Measurements from ENCODE around the gene TGOLN2. TPM values are rescaled to one million over a fixed set of nuclear protein-coding genes. Genes with fewer than 3 reads are reported as not detected.

Gene TGOLN2
- total RNA-seq, 1 donor from 2014 or later: 47.1 TPM

- peaks cover 5% of the 10 kb centered on the region for H3K27me3 Mint-ChIP-seq (ENCODE audit: unreplicated experiment)
- DNase-seq: no peak
- H3K4me3 Mint-ChIP-seq (ENCODE audit: unreplicated experiment): peak overlapping the region; percentile 13
- H3K9me3 Mint-ChIP-seq (ENCODE audit: unreplicated experiment): peaks cover 9% of the 10 kb centered on the region
- peak overlapping the region; percentile 70 for H3K27ac Mint-ChIP-seq (ENCODE audit: unreplicated experiment)
- H3K36me3 Mint-ChIP-seq (ENCODE audit: unreplicated experiment): no peaks in the 10 kb centered on the region
- peaks cover 27% of the 10 kb centered on the region for H3K4me1 Mint-ChIP-seq (ENCODE audit: low read depth, unreplicated experiment)
- TF ChIP-seq, protein P1, sequence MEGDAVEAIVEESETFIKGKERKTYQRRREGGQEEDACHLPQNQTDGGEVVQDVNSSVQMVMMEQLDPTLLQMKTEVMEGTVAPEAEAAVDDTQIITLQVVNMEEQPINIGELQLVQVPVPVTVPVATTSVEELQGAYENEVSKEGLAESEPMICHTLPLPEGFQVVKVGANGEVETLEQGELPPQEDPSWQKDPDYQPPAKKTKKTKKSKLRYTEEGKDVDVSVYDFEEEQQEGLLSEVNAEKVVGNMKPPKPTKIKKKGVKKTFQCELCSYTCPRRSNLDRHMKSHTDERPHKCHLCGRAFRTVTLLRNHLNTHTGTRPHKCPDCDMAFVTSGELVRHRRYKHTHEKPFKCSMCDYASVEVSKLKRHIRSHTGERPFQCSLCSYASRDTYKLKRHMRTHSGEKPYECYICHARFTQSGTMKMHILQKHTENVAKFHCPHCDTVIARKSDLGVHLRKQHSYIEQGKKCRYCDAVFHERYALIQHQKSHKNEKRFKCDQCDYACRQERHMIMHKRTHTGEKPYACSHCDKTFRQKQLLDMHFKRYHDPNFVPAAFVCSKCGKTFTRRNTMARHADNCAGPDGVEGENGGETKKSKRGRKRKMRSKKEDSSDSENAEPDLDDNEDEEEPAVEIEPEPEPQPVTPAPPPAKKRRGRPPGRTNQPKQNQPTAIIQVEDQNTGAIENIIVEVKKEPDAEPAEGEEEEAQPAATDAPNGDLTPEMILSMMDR (IDR thresholded peaks at IDR 0.05; ENCODE audit: partially characterized antibody, unreplicated experiment): no peak
Measured at GRCh38 chr2:85303780-85304531, 23.8 kb downstream of the TGOLN2 start.

GRCh38 chr2:85302121-85302520 lies 25.7 kb downstream of the TGOLN2 start:
- peaks cover 18% of the 10 kb centered on the region for H3K4me1 Mint-ChIP-seq (ENCODE audit: low read depth, unreplicated experiment)
- no peak overlapping the region for H3K4me3 Mint-ChIP-seq (ENCODE audit: unreplicated experiment)
- H3K27me3 Mint-ChIP-seq (ENCODE audit: unreplicated experiment): peaks cover 5% of the 10 kb centered on the region
- H3K27ac Mint-ChIP-seq (ENCODE audit: unreplicated experiment): peak overlapping the region; percentile 25
- no peaks in the 10 kb centered on the region for H3K36me3 Mint-ChIP-seq (ENCODE audit: unreplicated experiment)
- no peak for DNase-seq
- TF ChIP-seq, protein P1 (IDR thresholded peaks at IDR 0.05; ENCODE audit: partially characterized antibody, unreplicated experiment): no peak
- H3K9me3 Mint-ChIP-seq (ENCODE audit: unreplicated experiment): peaks cover 10% of the 10 kb centered on the region

DNA sequence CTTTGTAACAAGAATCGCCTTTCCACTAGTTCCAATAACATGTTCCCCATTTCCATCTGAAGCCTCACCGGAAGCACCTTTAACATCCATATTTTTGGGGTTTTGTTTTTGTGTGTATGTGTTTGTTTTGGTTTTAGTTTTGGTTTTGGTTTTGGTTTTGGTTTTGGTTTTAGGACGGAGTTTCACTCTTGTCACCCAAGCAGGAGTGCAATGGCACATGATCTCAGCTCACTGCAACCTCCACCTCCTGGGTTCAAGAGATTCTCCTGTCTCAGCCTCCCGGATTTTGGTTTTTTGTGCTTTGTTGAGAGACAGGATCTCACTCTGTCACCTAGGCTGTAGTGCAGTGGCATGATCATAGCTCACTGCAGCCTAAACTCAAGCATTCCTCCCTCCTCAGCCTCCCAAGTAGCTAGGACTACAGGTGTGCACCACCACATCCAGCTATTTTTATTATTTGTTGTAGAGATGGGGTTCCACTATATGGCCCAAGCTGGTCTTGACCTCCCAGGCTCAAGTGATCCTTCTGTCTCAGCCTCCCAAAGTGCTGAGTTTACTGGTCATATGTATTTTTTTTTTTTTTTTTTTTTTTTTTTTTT lies 36.3 kb downstream of the TGOLN2 start:
- H3K9me3 Mint-ChIP-seq (ENCODE audit: unreplicated experiment): peaks cover 4% of the 10 kb centered on the region
- TF ChIP-seq, protein P1 (IDR thresholded peaks at IDR 0.05; ENCODE audit: partially characterized antibody, unreplicated experiment): no peak
- no peak overlapping the region for H3K27ac Mint-ChIP-seq (ENCODE audit: unreplicated experiment)
- H3K27me3 Mint-ChIP-seq (ENCODE audit: unreplicated experiment): no peaks in the 10 kb centered on the region
- H3K36me3 Mint-ChIP-seq (ENCODE audit: unreplicated experiment): no peaks in the 10 kb centered on the region
- DNase-seq: no peak
- H3K4me1 Mint-ChIP-seq (ENCODE audit: low read depth, unreplicated experiment): peaks cover 20% of the 10 kb centered on the region
- H3K4me3 Mint-ChIP-seq (ENCODE audit: unreplicated experiment): no peak overlapping the region

DNA sequence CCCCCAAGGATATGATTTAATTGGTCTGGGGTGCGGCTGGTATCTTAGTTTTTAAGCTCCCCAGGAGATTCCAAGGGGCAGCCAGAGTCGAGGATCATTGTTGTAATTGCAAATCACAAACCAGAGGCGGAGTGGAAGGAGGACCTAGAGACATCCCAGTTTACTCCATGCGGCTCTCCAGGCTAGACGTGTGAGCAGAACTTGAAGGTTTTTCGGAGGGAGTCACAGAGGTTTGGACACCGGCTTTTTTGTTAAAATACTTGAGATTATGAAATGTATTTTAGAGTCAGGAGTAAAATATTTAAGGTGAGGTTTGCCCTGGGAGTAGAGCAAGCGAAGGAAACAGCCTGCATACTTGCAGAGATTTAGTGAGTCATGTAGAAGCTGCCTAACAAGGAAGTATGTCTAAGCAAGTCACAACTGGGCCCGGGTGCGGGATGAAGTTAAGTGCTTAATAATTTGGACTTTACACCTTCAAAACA lies 39.5 kb downstream of the TGOLN2 start:
- Mint-ChIP-seq H3K36me3 (ENCODE audit: unreplicated experiment) (no peaks in the 10 kb centered on the region), H3K27me3 (ENCODE audit: unreplicated experiment) (peaks cover 1% of the 10 kb centered on the region), H3K4me3 (ENCODE audit: unreplicated experiment) (peak overlapping the region; percentile 47), H3K4me1 (ENCODE audit: low read depth, unreplicated experiment) (peaks cover 21% of the 10 kb centered on the region), H3K27ac (ENCODE audit: unreplicated experiment) (peak overlapping the region; percentile 6), H3K9me3 (ENCODE audit: unreplicated experiment) (peaks cover 6% of the 10 kb centered on the region)
- TF ChIP-seq, protein P1 (IDR thresholded peaks at IDR 0.05; ENCODE audit: partially characterized antibody, unreplicated experiment): no peak
- no peak for DNase-seq

DNA sequence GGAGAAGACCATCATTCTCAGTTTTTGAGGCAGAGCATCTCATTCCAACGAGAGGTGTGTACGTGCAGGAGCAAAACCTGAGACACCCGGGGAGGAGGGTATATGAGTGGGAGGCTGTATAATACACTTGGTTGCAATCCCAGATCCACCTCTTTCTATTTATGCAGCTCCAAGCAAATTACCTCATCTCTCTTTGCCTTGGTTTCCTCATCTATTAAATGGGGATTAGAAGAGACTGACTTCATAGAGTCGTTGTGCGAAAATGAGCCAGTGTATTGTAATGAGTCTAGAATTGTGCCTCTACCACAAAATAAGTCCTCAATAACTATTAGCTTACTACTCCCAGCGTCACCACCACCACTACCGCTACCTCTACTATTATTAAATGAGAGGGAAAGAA lies 40.1 kb downstream of the TGOLN2 start:
- TF ChIP-seq, protein P1 (IDR thresholded peaks at IDR 0.05; ENCODE audit: partially characterized antibody, unreplicated experiment): no peak
- no peak for DNase-seq
- Mint-ChIP-seq H3K36me3 (ENCODE audit: unreplicated experiment) (no peaks in the 10 kb centered on the region), H3K27me3 (ENCODE audit: unreplicated experiment) (peaks cover 4% of the 10 kb centered on the region), H3K4me1 (ENCODE audit: low read depth, unreplicated experiment) (peaks cover 27% of the 10 kb centered on the region), H3K4me3 (ENCODE audit: unreplicated experiment) (no peak overlapping the region), H3K9me3 (ENCODE audit: unreplicated experiment) (peaks cover 8% of the 10 kb centered on the region), H3K27ac (ENCODE audit: unreplicated experiment) (no peak overlapping the region)

All from glutamatergic neuron (in vitro differentiated cells).